SK-N-SH (cell line): ENCODE data around the gene CDC42EP3. TPM values are rescaled to one million over a fixed set of nuclear protein-coding genes. Genes with fewer than 3 reads are reported as not detected.

Source experiments
- CTCF ChIA-PET: fragments of 300-600, 350-600 bp; formaldehyde crosslinking; extraction: SDS; loops from one replicate; lab custom pipeline; 2021; lab: Yijun Ruan, JAX
- POLR2A ChIA-PET: fragments of 350-600 bp; sonication (Branson Sonifier 250); formaldehyde crosslinking; extraction: SDS; loops from one replicate; lab custom pipeline; 2020; ENCODE audit warnings: antibody characterized with exemption, inconsistent platforms; lab: Yijun Ruan, JAX
- DNase-seq: peaks from one replicate; pipeline ENCODE4 v3.0.0; 2012
- H2AFZ ChIP-seq: fragments of 200-600 bp; sonication (generic); 2 replicates; pipeline ENCODE4 v1.8.1; 2016; ENCODE audit warnings: antibody characterized with exemption, mild to moderate bottlenecking, low read depth
- H3F3A ChIP-seq: fragments of 200-600 bp; sonication (generic); replicated peaks from 2 replicates; pipeline ENCODE3; 2016; ENCODE audit warnings: antibody characterized with exemption, mild to moderate bottlenecking; ENCODE audit not compliant: insufficient read depth
- H3K27ac ChIP-seq, 2 experiments: fragments of 200-500 bp in 1 of 2; fragments of 200-600 bp in 1 of 2; sonication (Bioruptor generic) in 1 of 2; sonication (generic), shearing (Covaris generic) in 1 of 2; 2 replicates each; pipeline versions ENCODE4 v1.5.1 to v1.6.1; 2014 to 2016; ENCODE audit warnings: low read depth in 2 of 2, inconsistent platforms in 1 of 2, low read length in 1 of 2, mild to moderate bottlenecking in 1 of 2, mixed read lengths in 1 of 2
- H3K27me3 ChIP-seq: fragments of 200-600 bp; sonication (generic), shearing (Covaris generic); 2 replicates; pipeline ENCODE4 v1.6.1; 2016; ENCODE audit warnings: mixed run types; ENCODE audit not compliant: insufficient read depth
- H3K36me3 ChIP-seq, 2 experiments: fragments of 200-500 bp in 1 of 2; fragments of 200-600 bp in 1 of 2; sonication (Bioruptor generic) in 1 of 2; sonication (generic) in 1 of 2; replicated peaks in 1 of 2; 2 replicates each; pipeline versions ENCODE3 to v1.5.1; 2014 to 2016; ENCODE audit warnings: low read length in 1 of 2, mild to moderate bottlenecking in 1 of 2; ENCODE audit not compliant: insufficient read depth in 2 of 2, control insufficient read depth in 1 of 2
- H3K4me1 ChIP-seq, 2 experiments: fragments of 200-500 bp in 1 of 2; fragments of 200-600 bp in 1 of 2; sonication (Bioruptor generic) in 1 of 2; sonication (generic), shearing (Covaris generic) in 1 of 2; 2 replicates each; pipeline versions ENCODE4 v1.5.1 to v1.6.1; 2014 to 2016; ENCODE audit warnings: low read depth in 1 of 2, low read length in 1 of 2, mixed run types in 1 of 2; ENCODE audit not compliant: insufficient read depth in 2 of 2, control insufficient read depth in 1 of 2
- H3K4me2 ChIP-seq: fragments of 200-600 bp; sonication (generic), shearing (Covaris generic); 2 replicates; pipeline ENCODE4 v1.6.1; 2017; ENCODE audit warnings: mixed run types
- H3K4me3 ChIP-seq, 2 experiments: fragments of 200-500 bp in 1 of 2; fragments of 200-600 bp in 1 of 2; sonication (Bioruptor generic) in 1 of 2; sonication (generic), shearing (Covaris generic) in 1 of 2; 2 replicates each; pipeline versions ENCODE4 v1.5.1 to v1.8.1; 2014 to 2016; ENCODE audit warnings: low read depth in 2 of 2, inconsistent platforms in 1 of 2, low read length in 1 of 2, mild to moderate bottlenecking in 1 of 2, mixed read lengths in 1 of 2, moderate library complexity in 1 of 2
- H3K79me2 ChIP-seq: fragments of 200-600 bp; sonication (generic); 2 replicates; pipeline ENCODE4 v1.8.1; 2017; ENCODE audit warnings: mild to moderate bottlenecking; ENCODE audit not compliant: insufficient read depth
- H3K9ac ChIP-seq: fragments of 200-600 bp; sonication (generic); 2 replicates; pipeline ENCODE4 v1.6.1; 2017; ENCODE audit warnings: mixed run types
- H3K9me2 ChIP-seq: fragments of 200-600 bp; sonication (generic); 2 replicates; pipeline ENCODE4 v1.6.1; 2017; ENCODE audit warnings: mixed run types
- H3K9me3 ChIP-seq: fragments of 200-600 bp; sonication (generic); 2 replicates; pipeline ENCODE4 v1.6.1; 2017; ENCODE audit warnings: mixed run types, mild to moderate bottlenecking, moderate library complexity
- H4K20me1 ChIP-seq: fragments of 200-600 bp; sonication (generic); 2 replicates; pipeline ENCODE4 v1.6.1; 2017; ENCODE audit warnings: mild to moderate bottlenecking, mixed run types; ENCODE audit not compliant: insufficient read depth
- EZH2phosphoT487 ChIP-seq: fragments of 200-600 bp; sonication (generic); IDR thresholded peaks from 2 replicates; pipeline ENCODE4 v1.6.1; 2017; ENCODE audit warnings: low read depth, mixed run types, mild to moderate bottlenecking, antibody characterized with exemption, moderate library complexity, borderline replicate concordance
- FOSL2 ChIP-seq: IDR thresholded peaks from 2 replicates; pipeline ENCODE4 v1.4.0; 2012; ENCODE audit warnings: low read depth, mild to moderate bottlenecking, moderate library complexity, borderline replicate concordance
- GABPA ChIP-seq: IDR thresholded peaks from 2 replicates; pipeline ENCODE4 v1.4.0; 2012; ENCODE audit warnings: low read depth, mild to moderate bottlenecking
- GATA2 ChIP-seq: sonication (generic); formaldehyde crosslinking; IDR thresholded peaks from 2 replicates; pipeline ENCODE4 v1.5.0; 2020; ENCODE audit warnings: mild to moderate bottlenecking, missing genetic modification reagents
- MEF2A ChIP-seq: IDR thresholded peaks from 2 replicates; pipeline ENCODE4 v1.4.0; 2012; ENCODE audit warnings: low read depth, borderline replicate concordance
- MXI1 ChIP-seq: IDR thresholded peaks from 2 replicates; pipeline ENCODE4 v1.6.1; 2012; ENCODE audit warnings: mild to moderate bottlenecking, low read depth, low read length, improper control_type of control experiment
- NFIC ChIP-seq: IDR thresholded peaks from 2 replicates; pipeline ENCODE4 v1.4.0; 2012; ENCODE audit warnings: borderline replicate concordance
- POLR2AphosphoS5 ChIP-seq: IDR thresholded peaks from 2 replicates; pipeline ENCODE4 v1.6.1; 2012; ENCODE audit warnings: low read depth, low read length
- RCOR1 ChIP-seq: fragments of 150-350 bp; IDR thresholded peaks from 2 replicates; pipeline ENCODE4 v1.6.1; 2017; ENCODE audit warnings: antibody characterized with exemption, low read length
- RFX5 ChIP-seq: IDR thresholded peaks from 2 replicates; pipeline ENCODE4 v1.6.1; 2012; ENCODE audit warnings: mild to moderate bottlenecking, improper control_type of control experiment, low read length
- SIN3A ChIP-seq: IDR thresholded peaks from 2 replicates; pipeline ENCODE4 v1.6.1; 2012; ENCODE audit warnings: low read depth, mild to moderate bottlenecking, low read length, moderate library complexity, borderline replicate concordance
- SMC3 ChIP-seq: IDR thresholded peaks from 2 replicates; pipeline ENCODE4 v1.6.1; 2012; ENCODE audit warnings: low read depth, low read length, improper control_type of control experiment
- TAF1 ChIP-seq: IDR thresholded peaks from 2 replicates; pipeline ENCODE4 v1.6.1; 2012; ENCODE audit warnings: low read depth, mild to moderate bottlenecking, low read length, moderate library complexity, borderline replicate concordance
- TCF12 ChIP-seq: IDR thresholded peaks from 2 replicates; pipeline ENCODE4 v1.4.0; 2012
- TEAD4 ChIP-seq: IDR thresholded peaks from 2 replicates; pipeline ENCODE4 v1.4.0; 2012; ENCODE audit warnings: mild to moderate bottlenecking, borderline replicate concordance; ENCODE audit not compliant: insufficient read depth
- WGBS: methylation state at CpG from one replicate; pipeline ENCODE4 v1.1.6; 2017; ENCODE audit warnings: low lambda C conversion rate; 5-methylcytosine and 5-hydroxymethylcytosine counted together
- polyA plus RNA-seq, 3 experiments: library from polyadenylated mRNA; depleted of rRNA; stranded (reverse); fragments of >200 nt; gene quantifications; 2 replicates each; pipeline ENCODE4 v1.2.3, GENCODE V29; 2012
- TF ChIP-seq, protein P1 (sequence below): IDR thresholded peaks from 2 replicates; pipeline ENCODE4 v1.4.0; 2012; ENCODE audit warnings: low read depth, borderline replicate concordance
- TF ChIP-seq, protein P2 (sequence below): IDR thresholded peaks from 2 replicates; pipeline ENCODE4 v1.6.1; 2012; ENCODE audit warnings: mild to moderate bottlenecking, low read depth, low read length, moderate library complexity
- TF ChIP-seq, protein P3 (sequence below): IDR thresholded peaks from 2 replicates; pipeline ENCODE4 v1.4.0; 2012; ENCODE audit warnings: low read depth, borderline replicate concordance

CDC42EP3 gene
- polyA plus RNA-seq, 1 of the 3 experiments (the other 2 are of a cell fraction), result 87.5 TPM

DNA sequence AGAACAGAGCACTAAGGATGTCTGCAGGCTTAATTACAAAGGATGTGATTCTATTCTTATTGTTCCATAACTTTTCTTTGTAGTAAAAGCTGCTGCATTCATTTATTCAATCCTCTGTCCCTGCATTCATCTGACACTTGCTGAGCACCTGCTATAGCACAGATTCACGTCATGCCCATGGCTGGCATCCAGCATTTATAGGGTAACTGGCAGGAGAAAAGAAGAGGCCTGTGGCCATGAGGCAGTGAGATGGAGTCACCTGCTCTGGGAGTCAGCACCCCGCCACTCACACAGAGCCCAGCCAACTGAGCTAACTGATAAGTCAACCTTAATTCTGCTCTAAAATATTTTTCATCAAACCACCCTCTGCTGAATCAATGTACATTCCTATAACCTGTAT is 18.3 kb upstream of the CDC42EP3 start:
- no peaks in the 10 kb centered on the region for H3K9me2 ChIP-seq
- WGBS, result 56% methylated on average over 2 of the region's 2 CpGs
- CTCF ChIA-PET, result interaction anchor here (0.6 to 0.9 kb wide), 3 partner anchors 17 to 296 kb away, joined by 3 to 4 read pairs (median 3); no protein-coding TSS in a partner anchor
- H3K4me1 ChIP-seq, result peaks cover 12 to 17% of the 10 kb centered on the region in 2 experiments
- H3K9ac ChIP-seq, result peak overlapping the region; percentile 48; the same call in 1 of the 2 replicates
- TF ChIP-seq, protein P1, sequence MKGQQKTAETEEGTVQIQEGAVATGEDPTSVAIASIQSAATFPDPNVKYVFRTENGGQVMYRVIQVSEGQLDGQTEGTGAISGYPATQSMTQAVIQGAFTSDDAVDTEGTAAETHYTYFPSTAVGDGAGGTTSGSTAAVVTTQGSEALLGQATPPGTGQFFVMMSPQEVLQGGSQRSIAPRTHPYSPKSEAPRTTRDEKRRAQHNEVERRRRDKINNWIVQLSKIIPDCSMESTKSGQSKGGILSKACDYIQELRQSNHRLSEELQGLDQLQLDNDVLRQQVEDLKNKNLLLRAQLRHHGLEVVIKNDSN, result 0 out of 2 replicates have a peak, but pooled peaks have one; percentile 1
- TF ChIP-seq RFX5, result no peak
- no peak for TF ChIP-seq MXI1
- no peak for TF ChIP-seq EZH2phosphoT487
- H4K20me1 ChIP-seq, result no peaks in the 10 kb centered on the region
- no peak overlapping the region for H3K4me3 ChIP-seq
- peaks cover 2% of the 10 kb centered on the region; the same call in 1 of the 2 replicates for H3K9me3 ChIP-seq
- POLR2A ChIA-PET, result no interaction called here
- peaks cover 18% of the 10 kb centered on the region for H3F3A ChIP-seq
- no peaks in the 10 kb centered on the region for H3K27me3 ChIP-seq
- no peak for DNase-seq
- peak overlapping the region; percentile 79 to 87 for H3K27ac ChIP-seq
- no peaks in the 10 kb centered on the region for H3K79me2 ChIP-seq
- no peak overlapping the region for H2AFZ ChIP-seq
- 0 out of 2 replicates have a peak overlapping the region, but pooled peaks have one; percentile 60 for H3K4me2 ChIP-seq
- H3K36me3 ChIP-seq, result no peaks in the 10 kb centered on the region

DNA sequence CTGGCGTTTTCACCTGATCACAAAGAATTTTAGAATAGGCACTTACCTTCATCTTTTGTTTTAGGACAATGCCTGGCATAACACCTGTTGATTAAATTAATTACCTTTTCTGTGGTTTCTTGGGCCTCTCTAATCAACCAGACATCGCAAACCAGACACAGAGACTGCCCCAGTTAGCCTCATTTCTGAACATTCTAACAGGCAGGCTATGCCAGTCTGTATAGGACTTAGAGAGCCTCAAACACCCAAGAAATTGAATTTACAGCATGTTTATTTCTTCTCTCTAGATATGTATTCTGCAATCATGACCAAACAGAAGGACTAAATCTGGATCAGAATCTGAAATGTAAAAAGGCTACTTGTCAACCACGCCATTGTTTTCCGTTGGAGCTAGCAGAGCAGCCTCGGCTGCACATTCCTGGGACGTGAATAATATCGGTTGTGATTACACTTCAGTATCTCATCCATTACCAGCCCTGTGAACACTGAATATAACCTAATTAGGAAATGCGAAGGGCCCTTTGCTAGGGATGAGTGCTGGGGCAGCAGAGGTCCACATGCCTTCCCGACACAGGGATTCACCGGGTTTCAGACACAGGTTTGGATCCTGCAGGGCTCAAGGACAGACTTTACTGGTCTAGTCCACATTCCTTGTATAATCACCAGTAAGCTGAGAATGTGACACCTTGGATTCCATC is 17.5 kb upstream of the CDC42EP3 start:
- Histone ChIP-seq H3K9ac (peak overlapping the region; percentile 48), H3K79me2 (no peaks in the 10 kb centered on the region), H3K9me3 (peaks cover 5% of the 10 kb centered on the region; the same call in 1 of the 2 replicates), H3K4me1 (peaks cover 12 to 17% of the 10 kb centered on the region in 2 experiments), H3K36me3 (no peaks in the 10 kb centered on the region), H3F3A (peaks cover 18% of the 10 kb centered on the region), H3K27me3 (no peaks in the 10 kb centered on the region), H4K20me1 (no peaks in the 10 kb centered on the region), H3K9me2 (no peaks in the 10 kb centered on the region), H3K27ac (peak overlapping the region; percentile 79 to 87), H2AFZ (peak overlapping the region; percentile 80), H3K4me3 (peak overlapping the region in 1 of 2 experiments; percentile 4; a peak in 1 of 4 replicates), H3K4me2 (peak overlapping the region; percentile 60)
- 18% methylated on average over 10 of the region's 10 CpGs for WGBS
- POLR2A ChIA-PET, result no interaction called here
- CTCF ChIA-PET, result interaction anchor here (0.9 kb wide), 2 partner anchors 18 to 187 kb away, joined by 3 read pairs; no protein-coding TSS in a partner anchor
- no peak for DNase-seq
- TF ChIP-seq RFX5 (no peak), TAF1 (peak; percentile 62; the same call in 1 of the 2 replicates), GATA2 (no peak), SIN3A (peak; percentile 41; the same call in 1 of the 2 replicates), SMC3 (no peak), TCF12 (peak; percentile 69; the same call in 1 of the 2 replicates), FOSL2 (peak; percentile 81), MEF2A (no peak), POLR2AphosphoS5 (0 out of 2 replicates have a peak, but pooled peaks have one; percentile 63), GABPA (no peak), RCOR1 (no peak), NFIC (peak; percentile 4; the same call in 1 of the 2 replicates), TEAD4 (peak; percentile 85)
- TF ChIP-seq, protein P2, sequence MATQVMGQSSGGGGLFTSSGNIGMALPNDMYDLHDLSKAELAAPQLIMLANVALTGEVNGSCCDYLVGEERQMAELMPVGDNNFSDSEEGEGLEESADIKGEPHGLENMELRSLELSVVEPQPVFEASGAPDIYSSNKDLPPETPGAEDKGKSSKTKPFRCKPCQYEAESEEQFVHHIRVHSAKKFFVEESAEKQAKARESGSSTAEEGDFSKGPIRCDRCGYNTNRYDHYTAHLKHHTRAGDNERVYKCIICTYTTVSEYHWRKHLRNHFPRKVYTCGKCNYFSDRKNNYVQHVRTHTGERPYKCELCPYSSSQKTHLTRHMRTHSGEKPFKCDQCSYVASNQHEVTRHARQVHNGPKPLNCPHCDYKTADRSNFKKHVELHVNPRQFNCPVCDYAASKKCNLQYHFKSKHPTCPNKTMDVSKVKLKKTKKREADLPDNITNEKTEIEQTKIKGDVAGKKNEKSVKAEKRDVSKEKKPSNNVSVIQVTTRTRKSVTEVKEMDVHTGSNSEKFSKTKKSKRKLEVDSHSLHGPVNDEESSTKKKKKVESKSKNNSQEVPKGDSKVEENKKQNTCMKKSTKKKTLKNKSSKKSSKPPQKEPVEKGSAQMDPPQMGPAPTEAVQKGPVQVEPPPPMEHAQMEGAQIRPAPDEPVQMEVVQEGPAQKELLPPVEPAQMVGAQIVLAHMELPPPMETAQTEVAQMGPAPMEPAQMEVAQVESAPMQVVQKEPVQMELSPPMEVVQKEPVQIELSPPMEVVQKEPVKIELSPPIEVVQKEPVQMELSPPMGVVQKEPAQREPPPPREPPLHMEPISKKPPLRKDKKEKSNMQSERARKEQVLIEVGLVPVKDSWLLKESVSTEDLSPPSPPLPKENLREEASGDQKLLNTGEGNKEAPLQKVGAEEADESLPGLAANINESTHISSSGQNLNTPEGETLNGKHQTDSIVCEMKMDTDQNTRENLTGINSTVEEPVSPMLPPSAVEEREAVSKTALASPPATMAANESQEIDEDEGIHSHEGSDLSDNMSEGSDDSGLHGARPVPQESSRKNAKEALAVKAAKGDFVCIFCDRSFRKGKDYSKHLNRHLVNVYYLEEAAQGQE, result 0 out of 2 replicates have a peak, but pooled peaks have one; percentile 60
- TF ChIP-seq, protein P1, result no peak
- TF ChIP-seq, protein P3, sequence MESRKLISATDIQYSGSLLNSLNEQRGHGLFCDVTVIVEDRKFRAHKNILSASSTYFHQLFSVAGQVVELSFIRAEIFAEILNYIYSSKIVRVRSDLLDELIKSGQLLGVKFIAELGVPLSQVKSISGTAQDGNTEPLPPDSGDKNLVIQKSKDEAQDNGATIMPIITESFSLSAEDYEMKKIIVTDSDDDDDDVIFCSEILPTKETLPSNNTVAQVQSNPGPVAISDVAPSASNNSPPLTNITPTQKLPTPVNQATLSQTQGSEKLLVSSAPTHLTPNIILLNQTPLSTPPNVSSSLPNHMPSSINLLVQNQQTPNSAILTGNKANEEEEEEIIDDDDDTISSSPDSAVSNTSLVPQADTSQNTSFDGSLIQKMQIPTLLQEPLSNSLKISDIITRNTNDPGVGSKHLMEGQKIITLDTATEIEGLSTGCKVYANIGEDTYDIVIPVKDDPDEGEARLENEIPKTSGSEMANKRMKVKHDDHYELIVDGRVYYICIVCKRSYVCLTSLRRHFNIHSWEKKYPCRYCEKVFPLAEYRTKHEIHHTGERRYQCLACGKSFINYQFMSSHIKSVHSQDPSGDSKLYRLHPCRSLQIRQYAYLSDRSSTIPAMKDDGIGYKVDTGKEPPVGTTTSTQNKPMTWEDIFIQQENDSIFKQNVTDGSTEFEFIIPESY, result no peak
